Activated CD4-positive, alpha-beta T cell treated with anti-CD3 and anti-CD28 coated beads for 36 hours (primary cell): ENCODE results near the gene FTSJ1. TPM values are rescaled to one million over a fixed set of nuclear protein-coding genes. Genes with fewer than 3 reads are reported as not detected.

ENCODE experiments used
- ATAC-seq: fragments of 200-7000 bp; cut with Tn5 transposase; one replicate; pipeline ENCODE4 v1.10.0; 2021; ENCODE audit warnings: mild to moderate bottlenecking, moderate library complexity
- CTCF ChIA-PET: fragments of 350-600 bp; sonication (Branson Sonifier 250); formaldehyde crosslinking; loops from one replicate; lab custom pipeline; 2021; ENCODE audit warnings: antibody characterized with exemption; lab: Charles Lee
- POLR2A ChIA-PET: fragments of 350-600 bp; sonication (Branson Sonifier 250); formaldehyde crosslinking; loops from one replicate; lab custom pipeline; 2021; ENCODE audit warnings: antibody characterized with exemption, inconsistent platforms; lab: Charles Lee
- DNase-seq: peaks from one replicate; pipeline ENCODE4 v3.0.0-alpha.2; 2020
- H3K27ac Mint-ChIP-seq: one replicate; pipeline ENCODE4 v1.8.0; 2021; ENCODE audit warnings: mixed read lengths
- H3K27me3 Mint-ChIP-seq: one replicate; pipeline ENCODE4 v1.8.0; 2021; ENCODE audit warnings: mixed read lengths
- H3K36me3 Mint-ChIP-seq: one replicate; pipeline ENCODE4 v1.8.0; 2021; ENCODE audit warnings: low read depth, mixed read lengths
- H3K4me1 Mint-ChIP-seq: one replicate; pipeline ENCODE4 v1.8.0; 2021; ENCODE audit warnings: mixed read lengths
- H3K4me3 Mint-ChIP-seq: one replicate; pipeline ENCODE4 v1.8.0; 2021; ENCODE audit warnings: mild to moderate bottlenecking, moderate library complexity, mixed read lengths
- H3K9me3 Mint-ChIP-seq: one replicate; pipeline ENCODE4 v1.8.0; 2021; ENCODE audit warnings: low read depth, mixed read lengths
- intact Hi-C, 2 experiments: fragments of 100-400 bp; cut with DNase I in 1 of 2; cut with micrococcal nuclease in 1 of 2; formaldehyde crosslinking; loops; one replicate each; pipeline versions ENCODE4 v1.14.2 to v1.15.1; 2022 to 2024; cut with DNase I, micrococcal nuclease
- total RNA-seq, 2 experiments: library from RNA; stranded (reverse); gene quantifications; one replicate each; pipeline ENCODE4 v1.2.3, GENCODE V29; 2021

Gene FTSJ1
- total RNA-seq, 2 experiments from 2014 or later = 73.0 to 93.7 TPM

GRCh38 chrX:48480142-48480541 is 4.1 kb downstream of the FTSJ1 start:
- H3K27me3 Mint-ChIP-seq = no peaks in the 10 kb centered on the region
- ATAC-seq = no peak

GRCh38 chrX:48480583-48480982 is 4.6 kb downstream of the FTSJ1 start:
- intact Hi-C loops = no loop called here
- no peak for DNase-seq
- Mint-ChIP-seq H3K4me1 (peaks cover 28% of the 10 kb centered on the region), H3K36me3 (peaks cover 40% of the 10 kb centered on the region), H3K9me3 (no peaks in the 10 kb centered on the region), H3K4me3 (no peak overlapping the region), H3K27me3 (no peaks in the 10 kb centered on the region), H3K27ac (peak overlapping the region; percentile 69)
- POLR2A ChIA-PET = no interaction called here
- CTCF ChIA-PET = interaction anchor here (0.5 kb wide), 1 partner anchor 840 kb away, joined by 3 read pairs; no protein-coding TSS in a partner anchor
- ATAC-seq = no peak

More at GRCh38 chrX:48480142-48480541, 4.1 kb downstream of the FTSJ1 start:
- no peak for DNase-seq
- no peak overlapping the region for H3K4me3 Mint-ChIP-seq
- CTCF ChIA-PET = no interaction called here
- intact Hi-C loops = no loop called here
- peak overlapping the region; percentile 69 for H3K27ac Mint-ChIP-seq
- peaks cover 29% of the 10 kb centered on the region for H3K4me1 Mint-ChIP-seq
- POLR2A ChIA-PET = no interaction called here
- peaks cover 40% of the 10 kb centered on the region for H3K36me3 Mint-ChIP-seq
- H3K9me3 Mint-ChIP-seq = no peaks in the 10 kb centered on the region

DNA sequence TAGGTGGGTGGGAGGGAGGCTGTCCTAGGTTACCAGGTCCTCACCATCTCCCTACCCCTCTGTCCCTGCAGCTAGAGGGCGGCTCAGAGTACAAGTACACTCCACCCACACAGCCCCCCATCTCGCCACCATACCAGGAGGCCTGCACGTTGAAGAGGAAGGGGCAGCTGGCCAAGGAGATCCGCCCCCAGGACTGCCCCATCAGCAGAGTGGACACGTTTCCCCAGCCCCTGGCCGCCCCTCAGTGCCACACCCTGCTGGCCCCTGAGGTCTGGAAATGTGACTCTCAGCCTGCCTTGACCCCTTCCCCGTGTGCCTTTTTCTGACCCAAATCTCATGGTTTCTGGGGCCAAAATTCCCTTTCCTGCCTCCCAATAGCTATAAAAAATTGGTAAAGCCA is 6.5 kb downstream of the FTSJ1 start:
- ChIA-PET POLR2A (no interaction called here), CTCF (interaction anchor here (0.6 to 0.9 kb wide), 2 partner anchors 13 to 1084 kb away, joined by 3 read pairs; partner anchors contain the start of gene SLC38A5)
- no peak for DNase-seq
- Mint-ChIP-seq H3K4me3 (no peak overlapping the region), H3K4me1 (peaks cover 20% of the 10 kb centered on the region), H3K36me3 (peaks cover 32% of the 10 kb centered on the region), H3K27ac (no peak overlapping the region), H3K27me3 (no peaks in the 10 kb centered on the region), H3K9me3 (no peaks in the 10 kb centered on the region)
- no peak for ATAC-seq
- intact Hi-C loops = no loop called here

- Mint-ChIP-seq H3K4me1 (no peaks in the 10 kb centered on the region), H3K4me3 (no peak overlapping the region), H3K27me3 (no peaks in the 10 kb centered on the region), H3K36me3 (peaks cover 10% of the 10 kb centered on the region), H3K27ac (no peak overlapping the region), H3K9me3 (no peaks in the 10 kb centered on the region)
- ATAC-seq (no peak), DNase-seq (no peak)
- POLR2A ChIA-PET = no interaction called here
- CTCF ChIA-PET = no interaction called here
- intact Hi-C loops = no loop called here
These were observed 11.4 kb downstream of the FTSJ1 start for GRCh38 chrX:48487362-48487798.

- no peaks in the 10 kb centered on the region for H3K4me1 Mint-ChIP-seq
- POLR2A ChIA-PET = no interaction called here
- H3K36me3 Mint-ChIP-seq = peaks cover 10% of the 10 kb centered on the region
- no peaks in the 10 kb centered on the region for H3K27me3 Mint-ChIP-seq
- CTCF ChIA-PET = no interaction called here
- H3K9me3 Mint-ChIP-seq = no peaks in the 10 kb centered on the region
- no peak overlapping the region for H3K27ac Mint-ChIP-seq
- no peak for DNase-seq
- ATAC-seq = no peak
- intact Hi-C loops = no loop called here
- no peak overlapping the region for H3K4me3 Mint-ChIP-seq
These were observed 12.0 kb downstream of the FTSJ1 start for GRCh38 chrX:48488034-48488433.

DNA sequence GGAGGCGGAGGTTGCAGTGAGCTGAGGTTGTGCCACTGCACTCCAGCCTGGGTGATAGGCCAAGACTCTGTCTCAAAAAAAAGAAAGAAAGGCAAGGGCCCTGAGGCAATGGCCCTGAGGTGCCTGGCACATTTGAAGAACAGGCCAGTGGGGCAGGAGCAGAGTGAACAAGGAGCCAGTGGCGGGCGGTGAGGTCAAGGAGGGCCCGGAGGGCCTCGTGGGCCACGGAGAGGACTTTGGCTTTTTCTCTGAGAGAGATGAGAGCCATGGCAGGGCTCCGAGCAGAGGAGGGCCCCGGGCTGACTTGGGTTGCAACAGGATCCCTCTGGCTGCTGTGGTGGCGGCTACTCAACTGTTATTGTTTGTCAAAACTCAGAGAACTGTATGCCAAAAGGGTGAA is 13.3 kb downstream of the FTSJ1 start:
- CTCF ChIA-PET = no interaction called here
- Mint-ChIP-seq H3K36me3 (peaks cover 4% of the 10 kb centered on the region), H3K27ac (no peak overlapping the region), H3K4me1 (no peaks in the 10 kb centered on the region), H3K27me3 (no peaks in the 10 kb centered on the region), H3K9me3 (no peaks in the 10 kb centered on the region), H3K4me3 (no peak overlapping the region)
- ATAC-seq = no peak
- POLR2A ChIA-PET = no interaction called here
- DNase-seq = no peak
- intact Hi-C loops = no loop called here

- H3K4me1 Mint-ChIP-seq = no peaks in the 10 kb centered on the region
- ChIA-PET CTCF (no interaction called here), POLR2A (no interaction called here)
These were observed 13.9 kb downstream of the FTSJ1 start for GRCh38 chrX:48489892-48490291.

DNA sequence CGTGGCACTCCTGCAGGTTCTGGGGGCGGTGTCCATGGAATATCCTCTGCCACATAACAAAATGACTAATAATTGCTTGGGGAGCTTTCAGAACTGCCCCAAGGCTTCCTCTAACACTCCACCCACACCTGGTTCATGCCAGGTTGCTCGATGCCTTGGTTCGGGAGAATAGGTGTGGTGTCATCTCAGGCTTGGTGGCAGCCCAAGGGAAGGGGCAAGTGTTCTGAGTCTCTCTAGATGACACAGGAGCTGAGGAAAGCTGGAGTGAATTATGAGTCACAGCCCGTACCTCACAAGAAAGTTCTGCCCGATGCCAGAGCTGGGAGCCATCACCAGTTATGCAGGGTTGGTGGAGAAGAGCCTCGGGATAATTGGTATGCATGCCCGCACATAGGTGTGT is 14.7 kb downstream of the FTSJ1 start:
- ChIA-PET CTCF (no interaction called here), POLR2A (no interaction called here)
- H3K27me3 Mint-ChIP-seq = no peaks in the 10 kb centered on the region
- no peaks in the 10 kb centered on the region for H3K9me3 Mint-ChIP-seq
- no peak for DNase-seq
- intact Hi-C loops = loop anchor here in 1 of 2 experiments (5.0 kb wide), 1 partner anchor 658 kb away; no protein-coding TSS in a partner anchor
- ATAC-seq = no peak
- H3K36me3 Mint-ChIP-seq = peaks cover 4% of the 10 kb centered on the region
- no peak overlapping the region for H3K27ac Mint-ChIP-seq
- no peak overlapping the region for H3K4me3 Mint-ChIP-seq
- no peaks in the 10 kb centered on the region for H3K4me1 Mint-ChIP-seq

More at GRCh38 chrX:48489892-48490291, 13.9 kb downstream of the FTSJ1 start:
- H3K27me3 Mint-ChIP-seq = no peaks in the 10 kb centered on the region
- ATAC-seq (no peak), DNase-seq (no peak)
- H3K36me3 Mint-ChIP-seq = peaks cover 4% of the 10 kb centered on the region
- H3K27ac Mint-ChIP-seq = no peak overlapping the region
- H3K9me3 Mint-ChIP-seq = no peaks in the 10 kb centered on the region
- intact Hi-C loops = loop anchor here in 1 of 2 experiments (5.0 kb wide), 1 partner anchor 658 kb away; no protein-coding TSS in a partner anchor
- H3K4me3 Mint-ChIP-seq = no peak overlapping the region

GRCh38 chrX:48491809-48492208 is 15.8 kb downstream of the FTSJ1 start:
- H3K27ac Mint-ChIP-seq = no peak overlapping the region
- peaks cover 4% of the 10 kb centered on the region for H3K36me3 Mint-ChIP-seq
- intact Hi-C loops = loop anchor here in 1 of 2 experiments (5.0 kb wide), 1 partner anchor 660 kb away; no protein-coding TSS in a partner anchor
- H3K27me3 Mint-ChIP-seq = no peaks in the 10 kb centered on the region
- DNase-seq = no peak
- CTCF ChIA-PET = no interaction called here
- no peak overlapping the region for H3K4me3 Mint-ChIP-seq
- POLR2A ChIA-PET = no interaction called here
- ATAC-seq = no peak
- no peaks in the 10 kb centered on the region for H3K4me1 Mint-ChIP-seq
- H3K9me3 Mint-ChIP-seq = no peaks in the 10 kb centered on the region

DNA sequence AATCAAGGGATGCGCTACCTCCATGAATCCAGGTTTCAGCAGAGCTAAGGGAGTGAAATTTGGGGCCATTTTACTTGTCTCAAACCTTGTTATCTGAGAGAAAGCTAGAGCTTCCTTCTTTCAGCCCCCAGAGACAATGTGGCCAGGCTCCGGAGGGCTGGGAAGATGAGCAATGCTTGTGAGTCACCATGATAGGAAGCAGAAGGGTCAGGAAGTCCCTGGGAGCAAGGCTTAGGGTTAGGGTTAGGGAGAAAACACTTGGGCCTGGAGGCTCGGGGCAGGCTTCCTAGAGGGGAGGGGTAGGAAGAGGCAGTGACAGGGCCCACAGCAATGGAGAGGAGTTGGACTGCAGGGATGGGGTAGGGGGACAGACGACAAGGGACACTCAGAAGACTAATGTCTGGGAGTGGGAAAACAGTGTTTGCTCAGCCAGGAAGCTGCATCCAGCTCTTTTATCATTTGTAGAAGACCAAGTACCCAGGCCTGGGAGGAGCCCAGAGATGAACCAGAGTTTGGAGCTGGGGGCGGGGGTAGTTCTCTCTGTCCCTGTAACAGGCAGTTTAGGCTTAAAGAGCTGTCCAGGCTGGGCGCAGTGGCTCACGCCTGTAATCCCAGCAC is 16.4 kb downstream of the FTSJ1 start:
- H3K27me3 Mint-ChIP-seq = no peaks in the 10 kb centered on the region
- no peaks in the 10 kb centered on the region for H3K4me1 Mint-ChIP-seq
- H3K27ac Mint-ChIP-seq = no peak overlapping the region
- ChIA-PET POLR2A (no interaction called here), CTCF (interaction anchor here (0.6 kb wide), 2 partner anchors 25 to 799 kb away, joined by 3 read pairs; no protein-coding TSS in a partner anchor)
- ATAC-seq (no peak), DNase-seq (no peak)
- no peaks in the 10 kb centered on the region for H3K36me3 Mint-ChIP-seq
- no peak overlapping the region for H3K4me3 Mint-ChIP-seq
- H3K9me3 Mint-ChIP-seq = no peaks in the 10 kb centered on the region
- intact Hi-C loops = loop anchor here in 1 of 2 experiments (5.0 kb wide), 1 partner anchor 660 kb away; no protein-coding TSS in a partner anchor

DNA sequence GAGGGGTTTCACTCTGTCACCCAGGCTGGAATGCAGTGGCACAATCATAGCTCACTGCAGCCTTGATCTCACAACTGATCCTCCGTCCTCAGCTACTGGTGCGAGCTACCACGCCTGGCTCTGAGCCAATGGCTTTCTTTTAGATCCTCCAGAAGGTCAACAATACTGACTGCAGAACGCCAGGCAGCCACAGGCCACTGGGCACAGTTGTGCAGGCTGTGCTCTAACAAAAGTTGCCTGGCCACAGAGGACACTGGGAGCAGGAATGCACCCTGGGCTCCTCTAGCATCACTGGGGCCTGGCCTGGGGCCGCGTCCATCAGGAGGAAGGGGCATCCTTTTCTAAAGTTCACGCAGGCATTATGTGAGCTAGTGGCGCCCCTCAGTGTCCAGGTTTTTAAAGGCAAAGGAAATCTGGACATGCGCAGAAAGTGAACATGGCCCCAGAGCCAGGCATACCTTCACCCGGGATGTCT is 17.9 kb downstream of the FTSJ1 start:
- intact Hi-C loops = loop anchor here in 1 of 2 experiments (1.0 to 5.0 kb wide), 3 partner anchors 411 to 662 kb away; no protein-coding TSS in a partner anchor
- CTCF ChIA-PET = interaction anchor here (1.0 kb wide), 2 partner anchors 9 to 26 kb away, joined by 3 read pairs; no protein-coding TSS in a partner anchor
- H3K4me1 Mint-ChIP-seq = no peaks in the 10 kb centered on the region
- ATAC-seq (peak; percentile 44), DNase-seq (peak; percentile 52)
- no peak overlapping the region for H3K27ac Mint-ChIP-seq
- POLR2A ChIA-PET = interaction anchor here (0.6 kb wide), 1 partner anchor 152 kb away, joined by 6 read pairs; no protein-coding TSS in a partner anchor
- no peaks in the 10 kb centered on the region for H3K36me3 Mint-ChIP-seq
- H3K9me3 Mint-ChIP-seq = no peaks in the 10 kb centered on the region
- H3K27me3 Mint-ChIP-seq = no peaks in the 10 kb centered on the region
- H3K4me3 Mint-ChIP-seq = no peak overlapping the region

- no peak overlapping the region for H3K27ac Mint-ChIP-seq
- no peaks in the 10 kb centered on the region for H3K9me3 Mint-ChIP-seq
- ChIA-PET POLR2A (no interaction called here), CTCF (no interaction called here)
- no peaks in the 10 kb centered on the region for H3K27me3 Mint-ChIP-seq
- ATAC-seq (no peak), DNase-seq (no peak)
- no peaks in the 10 kb centered on the region for H3K4me1 Mint-ChIP-seq
- H3K4me3 Mint-ChIP-seq = no peak overlapping the region
- H3K36me3 Mint-ChIP-seq = no peaks in the 10 kb centered on the region
- intact Hi-C loops = no loop called here
These were observed 20.7 kb downstream of the FTSJ1 start for GRCh38 chrX:48496660-48497059.
